Immature natural killer cell (primary cell): ENCODE data around the gene GFOD1. TPM values are rescaled to one million over a fixed set of nuclear protein-coding genes. Genes with fewer than 3 reads are reported as not detected.

Experiments
- DNase-seq, 3 donors: peaks; one replicate each; pipeline ENCODE4 v3.0.0; 2022; ENCODE audit warnings: mixed read lengths in 1 of 3
- H3K27ac Mint-ChIP-seq, 6 donors: one replicate each; pipeline ENCODE4 v1.8.0; 2020; ENCODE audit warnings: mixed read lengths in 6 of 6, mild to moderate bottlenecking in 5 of 6, inconsistent platforms in 4 of 6, moderate library complexity in 3 of 6
- H3K27me3 Mint-ChIP-seq, 3 donors: one replicate each; pipeline ENCODE4 v1.8.0; 2020 to 2021; ENCODE audit warnings: low read depth in 3 of 3, mild to moderate bottlenecking in 3 of 3, mixed read lengths in 3 of 3, moderate library complexity in 3 of 3, inconsistent platforms in 1 of 3
- H3K36me3 Mint-ChIP-seq, 3 donors: one replicate each; pipeline ENCODE4 v1.8.0; 2020; ENCODE audit warnings: mixed read lengths in 3 of 3, inconsistent platforms in 2 of 3, mild to moderate bottlenecking in 2 of 3
- H3K4me1 Mint-ChIP-seq, 2 donors: one replicate each; pipeline ENCODE4 v1.8.0; 2020; ENCODE audit warnings: inconsistent platforms in 2 of 2, mild to moderate bottlenecking in 2 of 2, mixed read lengths in 2 of 2, moderate library complexity in 1 of 2
- H3K4me3 Mint-ChIP-seq, 5 donors: one replicate each; pipeline ENCODE4 v1.8.0; 2020; ENCODE audit warnings: mild to moderate bottlenecking in 5 of 5, mixed read lengths in 5 of 5, inconsistent platforms in 3 of 5, moderate library complexity in 3 of 5
- H3K9me3 Mint-ChIP-seq, 6 donors: one replicate each; pipeline ENCODE4 v1.8.0; 2020; ENCODE audit warnings: mild to moderate bottlenecking in 6 of 6, mixed read lengths in 6 of 6, inconsistent platforms in 4 of 6, moderate library complexity in 3 of 6
- polyA plus RNA-seq, 3 donors: library from polyadenylated mRNA; unstranded; fragments of 300-500 nt; fragmentation: Illumina TruSeq; gene quantifications; one replicate each; pipeline ENCODE4 v1.2.3, GENCODE V29; 2021

Gene GFOD1
- polyA plus RNA-seq, 3 donors from 2014 or later, result 22.5 to 68.8 (median 49.3) TPM

GRCh38 chr6:13505345-13505734 is 17.9 kb upstream of the GFOD1 start:
- H3K27me3 Mint-ChIP-seq, result peaks cover 2 to 7% (median 5%) of the 10 kb centered on the region in 3 donors
- H3K27ac Mint-ChIP-seq, result no peak overlapping the region
- H3K4me1 Mint-ChIP-seq, result no peaks in the 10 kb centered on the region
- no peak overlapping the region for H3K4me3 Mint-ChIP-seq
- peaks cover 0 to 2% (median 0%) of the 10 kb centered on the region in 6 donors for H3K9me3 Mint-ChIP-seq
- no peak for DNase-seq
- H3K36me3 Mint-ChIP-seq, result peaks cover 0 to 3% (median 0%) of the 10 kb centered on the region in 3 donors

- no peak overlapping the region for H3K4me3 Mint-ChIP-seq
- peaks cover 0 to 3% (median 0%) of the 10 kb centered on the region in 3 donors for H3K36me3 Mint-ChIP-seq
- H3K9me3 Mint-ChIP-seq, result peaks cover 0 to 2% (median 0%) of the 10 kb centered on the region in 6 donors
- H3K4me1 Mint-ChIP-seq, result no peaks in the 10 kb centered on the region
- DNase-seq, result no peak
- peaks cover 2 to 7% (median 5%) of the 10 kb centered on the region in 3 donors for H3K27me3 Mint-ChIP-seq
- H3K27ac Mint-ChIP-seq, result no peak overlapping the region
Measured at GRCh38 chr6:13504611-13505344, 17.4 kb upstream of the GFOD1 start.

GRCh38 chr6:13500915-13501314 is 13.5 kb upstream of the GFOD1 start:
- Mint-ChIP-seq H3K36me3 (no peaks in the 10 kb centered on the region), H3K4me3 (no peak overlapping the region)

GRCh38 chr6:13500264-13500663 is 12.9 kb upstream of the GFOD1 start:
- Mint-ChIP-seq H3K36me3 (no peaks in the 10 kb centered on the region), H3K4me1 (no peaks in the 10 kb centered on the region), H3K27ac (no peak overlapping the region), H3K27me3 (peaks cover 0 to 5% (median 2%) of the 10 kb centered on the region in 3 donors), H3K4me3 (no peak overlapping the region), H3K9me3 (peaks cover 0 to 2% (median 0%) of the 10 kb centered on the region in 6 donors)
- DNase-seq, result no peak

More at GRCh38 chr6:13500915-13501314, 13.5 kb upstream of the GFOD1 start:
- peaks cover 0 to 2% (median 0%) of the 10 kb centered on the region in 6 donors for H3K9me3 Mint-ChIP-seq
- no peak overlapping the region for H3K27ac Mint-ChIP-seq
- peaks cover 0 to 7% (median 2%) of the 10 kb centered on the region in 3 donors for H3K27me3 Mint-ChIP-seq
- no peaks in the 10 kb centered on the region for H3K4me1 Mint-ChIP-seq
- DNase-seq, result no peak

- H3K9me3 Mint-ChIP-seq, result no peaks in the 10 kb centered on the region
- H3K4me3 Mint-ChIP-seq, result no peak overlapping the region
- H3K27ac Mint-ChIP-seq, result no peak overlapping the region
- no peaks in the 10 kb centered on the region for H3K36me3 Mint-ChIP-seq
- no peak for DNase-seq
- no peaks in the 10 kb centered on the region for H3K4me1 Mint-ChIP-seq
- peaks cover 0 to 4% (median 0%) of the 10 kb centered on the region in 3 donors for H3K27me3 Mint-ChIP-seq
Measured at GRCh38 chr6:13496513-13497190, 9.3 kb upstream of the GFOD1 start.

- no peak for DNase-seq
- Mint-ChIP-seq H3K27me3 (peaks cover 0 to 2% (median 0%) of the 10 kb centered on the region in 3 donors), H3K27ac (peak overlapping the region in 1 of 6 donors; percentile 5), H3K9me3 (no peaks in the 10 kb centered on the region), H3K4me1 (no peaks in the 10 kb centered on the region), H3K36me3 (no peaks in the 10 kb centered on the region), H3K4me3 (no peak overlapping the region)
Measured at GRCh38 chr6:13495818-13496217, 8.4 kb upstream of the GFOD1 start.

- DNase-seq, result no peak
- Mint-ChIP-seq H3K36me3 (no peaks in the 10 kb centered on the region), H3K4me3 (no peak overlapping the region), H3K27me3 (peaks cover 0 to 2% (median 0%) of the 10 kb centered on the region in 3 donors), H3K27ac (peak overlapping the region in 1 of 6 donors; percentile 37), H3K9me3 (no peaks in the 10 kb centered on the region), H3K4me1 (no peaks in the 10 kb centered on the region)
Measured at GRCh38 chr6:13495112-13495776, 7.8 kb upstream of the GFOD1 start.

GRCh38 chr6:13494137-13494536 is 6.7 kb upstream of the GFOD1 start:
- no peaks in the 10 kb centered on the region for H3K9me3 Mint-ChIP-seq
- H3K36me3 Mint-ChIP-seq, result no peaks in the 10 kb centered on the region
- peaks cover 1 to 2% of the 10 kb centered on the region in 2 donors for H3K4me1 Mint-ChIP-seq
- H3K27ac Mint-ChIP-seq, result no peak overlapping the region
- no peak for DNase-seq
- no peak overlapping the region for H3K4me3 Mint-ChIP-seq
- peaks cover 0 to 3% (median 2%) of the 10 kb centered on the region in 3 donors for H3K27me3 Mint-ChIP-seq

- Mint-ChIP-seq H3K4me1 (peaks cover 10 to 11% of the 10 kb centered on the region in 2 donors), H3K4me3 (no peak overlapping the region), H3K36me3 (no peaks in the 10 kb centered on the region), H3K27ac (no peak overlapping the region), H3K27me3 (peaks cover 2 to 7% (median 2%) of the 10 kb centered on the region in 3 donors), H3K9me3 (no peaks in the 10 kb centered on the region)
- no peak for DNase-seq
Measured at GRCh38 chr6:13493147-13493546, 5.7 kb upstream of the GFOD1 start.

- H3K27ac Mint-ChIP-seq, result no peak overlapping the region
- H3K4me3 Mint-ChIP-seq, result no peak overlapping the region
- H3K9me3 Mint-ChIP-seq, result no peaks in the 10 kb centered on the region
- peaks cover 2 to 7% (median 2%) of the 10 kb centered on the region in 3 donors for H3K27me3 Mint-ChIP-seq
- no peak for DNase-seq
- peaks cover 10 to 11% of the 10 kb centered on the region in 2 donors for H3K4me1 Mint-ChIP-seq
- no peaks in the 10 kb centered on the region for H3K36me3 Mint-ChIP-seq
Measured at GRCh38 chr6:13492357-13492756, 5.0 kb upstream of the GFOD1 start.

GRCh38 chr6:13491538-13491937 is 4.1 kb upstream of the GFOD1 start:
- no peak for DNase-seq
- H3K27ac Mint-ChIP-seq, result no peak overlapping the region
- peaks cover 2 to 10% (median 4%) of the 10 kb centered on the region in 3 donors for H3K27me3 Mint-ChIP-seq
- no peaks in the 10 kb centered on the region for H3K36me3 Mint-ChIP-seq
- no peaks in the 10 kb centered on the region for H3K9me3 Mint-ChIP-seq
- H3K4me1 Mint-ChIP-seq, result peaks cover 11% of the 10 kb centered on the region in 2 donors
- H3K4me3 Mint-ChIP-seq, result no peak overlapping the region

- H3K36me3 Mint-ChIP-seq, result no peaks in the 10 kb centered on the region
- H3K4me3 Mint-ChIP-seq, result no peak overlapping the region
- no peak overlapping the region for H3K27ac Mint-ChIP-seq
Measured at GRCh38 chr6:13490402-13490801, 3.0 kb upstream of the GFOD1 start.

GRCh38 chr6:13488896-13489237 is 1.5 kb upstream of the GFOD1 start:
- H3K27ac Mint-ChIP-seq, result peak overlapping the region in 3 of 6 donors; percentile 51 to 67 (median 65)
- peak overlapping the region; percentile 11 to 100 (median 84) for H3K4me3 Mint-ChIP-seq
- DNase-seq, result no peak

More at GRCh38 chr6:13490402-13490801, 3.0 kb upstream of the GFOD1 start:
- DNase-seq, result no peak
- Mint-ChIP-seq H3K9me3 (no peaks in the 10 kb centered on the region), H3K27me3 (peaks cover 2 to 15% (median 7%) of the 10 kb centered on the region in 3 donors), H3K4me1 (peaks cover 18 to 19% of the 10 kb centered on the region in 2 donors)

More at GRCh38 chr6:13488896-13489237, 1.5 kb upstream of the GFOD1 start:
- Mint-ChIP-seq H3K36me3 (no peaks in the 10 kb centered on the region), H3K27me3 (peaks cover 2 to 15% (median 5%) of the 10 kb centered on the region in 3 donors), H3K4me1 (peaks cover 33 to 34% of the 10 kb centered on the region in 2 donors), H3K9me3 (no peaks in the 10 kb centered on the region)
